H9 (cell line): ENCODE results near the gene ARHGAP25. TPM values are rescaled to one million over a fixed set of nuclear protein-coding genes. Genes with fewer than 3 reads are reported as not detected.

Source experiments
- DNase-seq: peaks from one replicate; pipeline ENCODE4 v3.0.0-alpha.2; 2017
- H2AFZ ChIP-seq: one replicate; pipeline ENCODE4 v1.6.1; 2013; ENCODE audit warnings: mild to moderate bottlenecking, low read length, control low read depth, moderate library complexity
- H2AK5ac ChIP-seq: 2 replicates; pipeline ENCODE4 v1.6.1; 2013; ENCODE audit warnings: low read length, control low read depth, mixed read lengths; ENCODE audit not compliant: insufficient read length
- H2BK120ac ChIP-seq: one replicate; pipeline ENCODE4 v1.6.1; 2013; ENCODE audit warnings: low read depth, mild to moderate bottlenecking, low read length, control low read depth, inconsistent platforms; ENCODE audit not compliant: poor library complexity, severe bottlenecking
- H2BK12ac ChIP-seq: 2 replicates; pipeline ENCODE4 v1.6.1; 2013; ENCODE audit warnings: low read length, control low read depth, mixed read lengths, low read depth; ENCODE audit not compliant: insufficient read length
- H2BK15ac ChIP-seq: 2 replicates; pipeline ENCODE4 v1.6.1; 2013; ENCODE audit warnings: low read depth, low read length, control low read depth
- H2BK20ac ChIP-seq: one replicate; pipeline ENCODE4 v1.6.1; 2013; ENCODE audit warnings: low read depth, mild to moderate bottlenecking, low read length, control low read depth, inconsistent platforms; ENCODE audit not compliant: poor library complexity, severe bottlenecking
- H2BK5ac ChIP-seq: 2 replicates; pipeline ENCODE4 v1.6.1; 2013; ENCODE audit warnings: low read length, control low read depth, mixed read lengths; ENCODE audit not compliant: insufficient read length
- H3K14ac ChIP-seq: 2 replicates; pipeline ENCODE4 v1.6.1; 2013; ENCODE audit warnings: low read length, control low read depth; ENCODE audit not compliant: insufficient read depth
- H3K18ac ChIP-seq: 2 replicates; pipeline ENCODE4 v1.6.1; 2013; ENCODE audit warnings: low read depth, mild to moderate bottlenecking, mixed read lengths, low read length, control low read depth; ENCODE audit not compliant: insufficient read length
- H3K23ac ChIP-seq: 2 replicates; pipeline ENCODE4 v1.6.1; 2013; ENCODE audit warnings: low read length, control low read depth, mixed read lengths, low read depth; ENCODE audit not compliant: insufficient read length
- H3K23me2 ChIP-seq: 2 replicates; pipeline ENCODE4 v1.6.1; 2013; ENCODE audit warnings: low read depth, mild to moderate bottlenecking, mixed read lengths, low read length, control low read depth; ENCODE audit not compliant: insufficient read length, poor library complexity, severe bottlenecking
- H3K27ac ChIP-seq: 2 replicates; pipeline ENCODE4 v1.5.1; 2013; ENCODE audit warnings: low read length, control low read depth, mixed read lengths, low read depth; ENCODE audit not compliant: insufficient read length
- H3K27me3 ChIP-seq: 2 replicates; pipeline ENCODE4 v1.6.1; 2013; ENCODE audit warnings: low read length, control low read depth, inconsistent platforms; ENCODE audit not compliant: insufficient read depth
- H3K4ac ChIP-seq: 2 replicates; pipeline ENCODE4 v1.6.1; 2013; ENCODE audit warnings: low read depth, mild to moderate bottlenecking, control low read depth, inconsistent platforms, low read length, moderate library complexity
- H3K4me1 ChIP-seq: 2 replicates; pipeline ENCODE4 v1.6.1; 2013; ENCODE audit warnings: low read length, control low read depth, inconsistent platforms; ENCODE audit not compliant: insufficient read depth
- H3K4me2 ChIP-seq: 2 replicates; pipeline ENCODE4 v1.6.1; 2013; ENCODE audit warnings: low read length, control low read depth, mixed read lengths; ENCODE audit not compliant: insufficient read length, insufficient read depth
- H3K56ac ChIP-seq: 2 replicates; pipeline ENCODE4 v1.6.1; 2013; ENCODE audit warnings: low read depth, mild to moderate bottlenecking, mixed read lengths, low read length, control low read depth; ENCODE audit not compliant: insufficient read length
- H3K79me1 ChIP-seq: 2 replicates; pipeline ENCODE4 v1.6.1; 2013; ENCODE audit warnings: low read depth, mild to moderate bottlenecking, moderate library complexity, low read length, control low read depth, inconsistent platforms; ENCODE audit not compliant: insufficient read depth, poor library complexity, severe bottlenecking
- H3K79me2 ChIP-seq: 2 replicates; pipeline ENCODE4 v1.6.1; 2013; ENCODE audit warnings: low read length, control low read depth, inconsistent platforms; ENCODE audit not compliant: insufficient read depth
- H3K9ac ChIP-seq: 2 replicates; pipeline ENCODE4 v1.6.1; 2013; ENCODE audit warnings: low read length, control low read depth, mixed read lengths; ENCODE audit not compliant: insufficient read length; ENCODE audit errors: extremely low read depth
- H3K9me3 ChIP-seq: one replicate; pipeline ENCODE4 v1.6.1; 2013; ENCODE audit warnings: low read depth, low read length, inconsistent platforms; ENCODE audit not compliant: control insufficient read depth
- H3T11ph ChIP-seq: one replicate; pipeline ENCODE4 v1.6.1; 2013; ENCODE audit warnings: mild to moderate bottlenecking, low read length, control low read depth, inconsistent platforms
- H4K20me1 ChIP-seq: one replicate; pipeline ENCODE4 v1.6.1; 2013; ENCODE audit not compliant: control insufficient read depth, insufficient read length, insufficient read depth
- H4K5ac ChIP-seq: 2 replicates; pipeline ENCODE4 v1.6.1; 2013; ENCODE audit warnings: low read depth, mild to moderate bottlenecking, mixed read lengths, low read length, control low read depth; ENCODE audit not compliant: insufficient read length
- H4K8ac ChIP-seq: replicated peaks from 2 replicates; pipeline ENCODE4 v1.6.1; 2013; ENCODE audit warnings: low read length, control low read depth, mixed read lengths, low read depth; ENCODE audit not compliant: insufficient read length
- H4K91ac ChIP-seq: 2 replicates; pipeline ENCODE4 v1.6.1; 2013; ENCODE audit warnings: low read depth, mild to moderate bottlenecking, moderate library complexity, mixed read lengths, low read length, control low read depth; ENCODE audit not compliant: insufficient read length
- H3K27ac Mint-ChIP-seq, 3 experiments: 2 replicates in 2 of 3; 3 replicates in 1 of 3; pipeline ENCODE4 v1.8.0; 2020 to 2021; ENCODE audit warnings: mixed read lengths in 3 of 3, mild to moderate bottlenecking in 1 of 3, moderate library complexity in 1 of 3
- H3K27me3 Mint-ChIP-seq: 2 replicates; pipeline ENCODE4 v1.8.0; 2021; ENCODE audit warnings: low read depth, mild to moderate bottlenecking, moderate library complexity, mixed read lengths
- H3K36me3 Mint-ChIP-seq, 3 experiments: 2 replicates in 2 of 3; 3 replicates in 1 of 3; pipeline ENCODE4 v1.8.0; 2020 to 2021; ENCODE audit warnings: low read depth in 3 of 3, mixed read lengths in 3 of 3; ENCODE audit not compliant: insufficient read depth in 1 of 3
- H3K4me1 Mint-ChIP-seq, 2 experiments: 2 replicates each; pipeline ENCODE4 v1.8.0; 2020; ENCODE audit warnings: mixed read lengths in 2 of 2
- H3K4me3 Mint-ChIP-seq, 2 experiments: 2 replicates in 1 of 2; 3 replicates in 1 of 2; pipeline ENCODE4 v1.8.0; 2020 to 2021; ENCODE audit warnings: mild to moderate bottlenecking in 2 of 2, mixed read lengths in 2 of 2, moderate library complexity in 1 of 2
- H3K9me3 Mint-ChIP-seq, 2 experiments: 2 replicates in 1 of 2; 3 replicates in 1 of 2; pipeline ENCODE4 v1.8.0; 2020; ENCODE audit warnings: mild to moderate bottlenecking in 2 of 2, mixed read lengths in 2 of 2, moderate library complexity in 1 of 2
- CTCF ChIP-seq: fragments of 200-600 bp; sonication (generic); conservative IDR thresholded peaks from 3 replicates; pipeline ENCODE4 v1.8.0; 2021; ENCODE audit warnings: antibody characterized with exemption, mild to moderate bottlenecking
- WGBS: extraction: QIAGEN DNeasy Blood & Tissue Kit; methylation state at CpG from one replicate; pipeline ENCODE4 v1.1.7; 2013; ENCODE audit warnings: missing lambda C conversion rate, low lambda C conversion rate, mixed read lengths; ENCODE audit not compliant: insufficient read length; ENCODE audit errors: extremely low coverage; 5-methylcytosine and 5-hydroxymethylcytosine counted together
- total RNA-seq: library from RNA; stranded (reverse); gene quantifications from 2 replicates; pipeline ENCODE4 v1.2.1, GENCODE V29; 2021

ARHGAP25 gene
- total RNA-seq, 1 experiment from 2014 or later: 1.3 TPM

DNA sequence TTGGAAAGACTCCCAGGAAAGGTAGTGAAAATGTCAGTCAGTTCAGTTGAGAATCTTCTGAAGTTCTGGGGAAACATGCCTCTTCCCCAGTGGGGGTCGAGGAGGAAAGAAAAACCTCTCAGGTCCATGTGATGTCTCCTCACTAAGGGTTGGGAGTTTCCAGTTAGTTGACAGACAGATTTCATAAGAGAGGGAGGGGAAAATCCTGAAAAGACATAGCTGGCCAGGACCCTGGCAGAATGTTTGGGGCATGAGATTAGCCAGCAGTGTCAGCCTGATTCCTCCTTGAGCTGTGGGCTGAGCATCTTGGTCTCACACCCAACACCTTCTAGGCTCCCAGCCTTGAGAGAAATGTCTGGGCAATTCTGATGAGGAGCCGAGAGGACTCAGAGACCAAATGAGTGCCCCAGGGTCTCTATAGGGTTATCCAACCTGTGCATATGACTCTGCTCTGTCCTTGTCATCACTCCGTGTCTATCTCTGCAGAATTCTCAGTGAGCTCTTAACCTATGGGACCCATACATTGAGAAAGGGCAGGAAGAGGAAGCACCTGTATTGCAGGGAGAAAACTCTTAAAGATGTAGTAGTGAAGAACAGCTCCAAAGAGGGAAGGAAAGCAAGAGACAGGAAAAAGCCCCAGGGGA, 122.7 kb downstream of the ARHGAP25 start:
- Histone ChIP-seq H3K4me1 (no peaks in the 10 kb centered on the region; the same call in 1 of the 2 replicates), H2BK120ac (no peak overlapping the region), H2BK5ac (no peak overlapping the region), H3K56ac (no peak overlapping the region), H3T11ph (no peak overlapping the region), H2BK20ac (no peak overlapping the region), H3K9me3 (no peaks in the 10 kb centered on the region), H3K14ac (no peak overlapping the region), H2BK12ac (no peak overlapping the region), H2AFZ (no peak overlapping the region), H4K91ac (no peak overlapping the region), H3K79me2 (no peaks in the 10 kb centered on the region), H4K8ac (no peak overlapping the region), H3K9ac (no peak overlapping the region), H2AK5ac (no peak overlapping the region), H4K20me1 (no peaks in the 10 kb centered on the region), H3K18ac (no peak overlapping the region), H4K5ac (no peak overlapping the region), H3K4me2 (no peak overlapping the region), H3K23ac (no peak overlapping the region), H3K27me3 (no peaks in the 10 kb centered on the region), H3K23me2 (no peaks in the 10 kb centered on the region), H3K4ac (no peak overlapping the region), H2BK15ac (no peak overlapping the region), H3K79me1 (no peaks in the 10 kb centered on the region), H3K27ac (no peak overlapping the region)
- no peak for DNase-seq
- no CpG with 5 or more reads among the region's 3 CpGs for WGBS
- no peak for TF ChIP-seq CTCF
- Mint-ChIP-seq H3K36me3 (no peaks in the 10 kb centered on the region), H3K4me3 (no peak overlapping the region), H3K27ac (no peak overlapping the region), H3K9me3 (no peaks in the 10 kb centered on the region), H3K27me3 (no peaks in the 10 kb centered on the region; the same call in 1 of the 2 replicates), H3K4me1 (peaks cover 3 to 6% of the 10 kb centered on the region in 2 experiments; a peak in 3 of 4 replicates)
